ENCODE measurements around the gene PRSS36.
"Not testable (repeated sequence)": the region's sequence is repeated elsewhere in the genome, so short reads cannot be mapped to it uniquely, and the experiment has no call there.

Gene PRSS36

GRCh38 chr16:31143011-31143693 is 6.7 kb downstream of the PRSS36 start:
- DNase-seq (ENCODE audit: insufficient read length, low spot score) (no peak), FAIRE-seq (no peak)
- TF ChIP-seq POU2F2 (IDR thresholded peaks at IDR 0.05; ENCODE audit: low read depth, low read length), result no peak
- no peak for TF ChIP-seq POLR2A (IDR thresholded peaks at IDR 0.05; ENCODE audit: low read depth, low read length)
- TF ChIP-seq PAX5 (IDR thresholded peaks at IDR 0.05; ENCODE audit: insufficient read depth, low read length, severe bottlenecking), result no peak
- TF ChIP-seq POLR2AphosphoS5 (IDR thresholded peaks at IDR 0.05; ENCODE audit: low read depth, low read length), result no peak
- no peak for TF ChIP-seq SPI1 (IDR thresholded peaks at IDR 0.05; ENCODE audit: low read depth, low read length)
- TF ChIP-seq TAF1 (IDR thresholded peaks at IDR 0.05; ENCODE audit: low read depth, low read length), result no peak

- DNase-seq (ENCODE audit: insufficient read length, low spot score) (peak; percentile 99), FAIRE-seq (peak; percentile 90)
- no peak for TF ChIP-seq POU2F2 (IDR thresholded peaks at IDR 0.05; ENCODE audit: low read depth, low read length)
- peak; percentile 49 for TF ChIP-seq SPI1 (IDR thresholded peaks at IDR 0.05; ENCODE audit: low read depth, low read length)
Measured at GRCh38 chr16:31142109-31143010, 7.5 kb downstream of the PRSS36 start.

GRCh38 chr16:31141489-31142108 is 8.3 kb downstream of the PRSS36 start:
- no peak for TF ChIP-seq POLR2AphosphoS5 (IDR thresholded peaks at IDR 0.05; ENCODE audit: low read depth, low read length)
- no peak for TF ChIP-seq SPI1 (IDR thresholded peaks at IDR 0.05; ENCODE audit: low read depth, low read length)
- no peak for TF ChIP-seq PAX5 (IDR thresholded peaks at IDR 0.05; ENCODE audit: insufficient read depth, low read length, severe bottlenecking)
- TF ChIP-seq TAF1 (IDR thresholded peaks at IDR 0.05; ENCODE audit: low read depth, low read length), result no peak
- TF ChIP-seq POU2F2 (IDR thresholded peaks at IDR 0.05; ENCODE audit: low read depth, low read length), result no peak
- no peak for TF ChIP-seq POLR2A (IDR thresholded peaks at IDR 0.05; ENCODE audit: low read depth, low read length)
- no peak for DNase-seq (ENCODE audit: insufficient read length, low spot score)

GRCh38 chr16:31141071-31141469 is 8.8 kb downstream of the PRSS36 start:
- not testable (repeated sequence) for FAIRE-seq; DNase-seq (ENCODE audit: insufficient read length, low spot score)

More at GRCh38 chr16:31141489-31142108, 8.3 kb downstream of the PRSS36 start:
- FAIRE-seq, result no peak

GRCh38 chr16:31138621-31139578 is 11.0 kb downstream of the PRSS36 start:
- no peak for TF ChIP-seq SPI1 (IDR thresholded peaks at IDR 0.05; ENCODE audit: low read depth, low read length)
- no peak for TF ChIP-seq POU2F2 (IDR thresholded peaks at IDR 0.05; ENCODE audit: low read depth, low read length)
- TF ChIP-seq POLR2A (IDR thresholded peaks at IDR 0.05; ENCODE audit: low read depth, low read length), result no peak
- no peak for FAIRE-seq
- DNase-seq (ENCODE audit: insufficient read length, low spot score), result no peak

- DNase-seq (ENCODE audit: insufficient read length, low spot score); FAIRE-seq: not testable (repeated sequence)
Measured at GRCh38 chr16:31136822-31137499, 12.9 kb downstream of the PRSS36 start.

- TF ChIP-seq PAX5 (IDR thresholded peaks at IDR 0.05; ENCODE audit: insufficient read depth, low read length, severe bottlenecking), result no peak
- no peak for TF ChIP-seq SPI1 (IDR thresholded peaks at IDR 0.05; ENCODE audit: low read depth, low read length)
- TF ChIP-seq POU2F2 (IDR thresholded peaks at IDR 0.05; ENCODE audit: low read depth, low read length), result no peak
- no peak for TF ChIP-seq TAF1 (IDR thresholded peaks at IDR 0.05; ENCODE audit: low read depth, low read length)
- no peak for TF ChIP-seq POLR2AphosphoS5 (IDR thresholded peaks at IDR 0.05; ENCODE audit: low read depth, low read length)
- TF ChIP-seq POLR2A (IDR thresholded peaks at IDR 0.05; ENCODE audit: low read depth, low read length), result no peak
- no peak for FAIRE-seq
- no peak for DNase-seq (ENCODE audit: insufficient read length, low spot score)
Measured at GRCh38 chr16:31136287-31136662, 13.6 kb downstream of the PRSS36 start.

GRCh38 chr16:31135535-31136286 is 14.2 kb downstream of the PRSS36 start, which contains the start of gene PRSS8:
Gene PRSS8, minus strand, starts transcription at chr16:31135727. Its CDS starts 229 bp downstream, at chr16:31135498.
- DNase-seq (ENCODE audit: insufficient read length, low spot score) (no peak), FAIRE-seq (no peak)
- TF ChIP-seq PAX5 (IDR thresholded peaks at IDR 0.05; ENCODE audit: insufficient read depth, low read length, severe bottlenecking), result no peak
- no peak for TF ChIP-seq POLR2AphosphoS5 (IDR thresholded peaks at IDR 0.05; ENCODE audit: low read depth, low read length)
- no peak for TF ChIP-seq POU2F2 (IDR thresholded peaks at IDR 0.05; ENCODE audit: low read depth, low read length)
- TF ChIP-seq SPI1 (IDR thresholded peaks at IDR 0.05; ENCODE audit: low read depth, low read length), result no peak

Measured in GM12891 (cell line).